Posterior vena cava (tissue), 2 donors: ENCODE measurements around the gene TC2N. TPM values are rescaled to one million over a fixed set of nuclear protein-coding genes. Genes with fewer than 3 reads are reported as not detected.

Experiments
- DNase-seq: peaks from one replicate; pipeline ENCODE4 v3.0.0-alpha.2; 2020; ENCODE audit warnings: low spot score
- intact Hi-C, 2 donors: fragments of 100-400 bp; cut with DNase I; formaldehyde crosslinking; loops; one replicate each; pipeline versions ENCODE4 v1.14.1 to v1.14.2; 2022 to 2023
- total RNA-seq, 2 donors: library from RNA; stranded (reverse); fragmentation: NEBNext Ultra II Directional; extraction: Animal tissue kit (Norgen Biotek cat#: 25700); gene quantifications; one replicate each; pipeline ENCODE4 v1.2.1, GENCODE V29; 2021
- donor health status: DM: yes; HTN: yes; CAD: no.
- donor health status: DM: yes; HTN: yes; CAD: no.

The TC2N gene
- total RNA-seq, 2 donors from 2014 or later: 12.7 to 28.3 TPM

DNA sequence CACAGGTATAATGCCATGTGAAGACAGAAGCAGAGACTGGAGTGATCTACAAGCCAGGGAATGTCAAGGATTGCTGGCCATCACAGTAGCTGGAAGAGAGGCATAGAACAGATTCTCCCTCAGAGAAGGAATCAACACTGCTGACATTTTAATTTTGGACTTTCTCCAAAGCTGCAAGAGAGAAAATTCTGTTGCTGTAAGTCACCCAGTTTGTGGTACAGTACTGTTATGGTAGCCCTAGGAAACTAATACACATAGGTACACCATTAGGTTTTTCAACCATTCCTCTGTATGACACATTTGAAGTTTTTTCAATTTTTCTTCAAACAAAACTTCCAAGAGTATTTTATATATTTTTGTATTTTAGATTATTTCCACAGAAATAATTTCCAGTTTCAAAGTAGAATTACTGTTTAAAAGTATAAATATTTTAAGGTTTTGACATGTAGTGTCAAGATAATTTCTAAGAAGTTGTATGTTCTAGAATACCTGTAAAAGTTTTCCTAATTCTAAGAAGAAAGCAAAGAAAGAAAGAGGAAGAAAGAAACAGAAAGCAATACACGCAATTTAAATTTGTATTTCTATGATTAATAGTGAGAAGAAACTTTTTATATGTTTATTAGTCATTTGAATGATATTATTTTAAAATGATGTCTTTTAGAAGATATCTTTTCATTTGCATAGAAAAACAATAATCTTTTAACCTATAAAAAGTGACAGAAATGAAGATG lies 70.6 kb downstream of the TC2N start:
- DNase-seq: no peak
- intact Hi-C loops: no loop called here

DNA sequence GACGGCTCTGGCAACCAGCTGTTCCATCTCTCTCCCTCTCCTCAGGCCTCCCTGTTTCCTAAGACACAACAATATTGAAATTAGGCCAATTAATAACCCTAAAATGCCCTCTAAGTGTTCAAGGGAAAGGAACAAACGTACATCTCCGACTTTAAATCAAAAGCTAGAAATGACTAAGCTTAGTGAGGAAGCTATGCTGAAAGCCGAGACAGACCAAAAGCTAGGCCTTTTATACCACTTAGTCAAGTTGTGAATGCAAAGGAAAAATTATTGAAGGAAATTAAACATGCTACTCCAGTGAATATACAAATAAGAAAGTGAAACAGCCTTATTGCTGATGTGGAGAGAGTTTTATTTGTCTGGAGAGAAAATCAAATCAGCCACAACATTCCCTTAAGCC lies 73.6 kb downstream of the TC2N start:
- intact Hi-C loops: no loop called here
- DNase-seq: no peak

DNA sequence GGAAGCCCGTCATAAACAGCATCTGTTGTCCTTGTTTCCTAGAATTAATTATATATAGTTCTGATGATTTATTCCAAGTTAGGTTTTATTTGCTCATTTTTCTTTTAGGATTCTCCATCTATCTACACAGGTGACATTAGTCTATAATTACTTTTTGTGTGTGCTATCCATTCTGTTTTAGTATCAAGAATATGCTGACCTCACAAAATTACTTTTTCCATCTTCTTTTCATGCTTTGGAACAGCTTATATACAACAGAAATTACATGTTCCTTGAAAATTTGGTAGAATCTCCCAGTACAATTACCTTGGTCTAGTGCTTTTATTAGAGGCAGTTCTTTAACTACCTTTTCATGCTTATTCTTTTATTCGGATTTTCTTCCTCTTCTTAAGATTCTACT lies 81.1 kb downstream of the TC2N start:
- intact Hi-C loops: no loop called here
- no peak for DNase-seq

DNA sequence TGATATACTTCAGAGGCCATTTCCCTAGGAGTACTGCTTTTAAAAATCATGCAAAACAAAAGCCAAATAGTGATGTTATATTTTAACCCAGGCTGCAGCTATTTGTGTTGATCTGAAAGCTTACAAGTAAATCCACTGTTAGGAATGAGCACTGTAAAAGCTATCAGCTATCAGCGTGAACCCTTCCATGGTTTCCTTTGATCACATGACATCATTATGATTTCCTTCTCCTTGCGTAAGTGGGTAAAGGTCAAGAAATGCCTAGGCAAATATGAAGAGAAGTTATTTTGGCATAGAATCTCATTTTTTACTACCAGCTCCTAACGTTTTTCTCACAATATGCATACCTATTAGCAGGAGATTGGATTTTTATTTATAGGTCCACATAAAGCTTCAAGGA lies 86.9 kb downstream of the TC2N start:
- DNase-seq: no peak
- intact Hi-C loops: no loop called here

DNA sequence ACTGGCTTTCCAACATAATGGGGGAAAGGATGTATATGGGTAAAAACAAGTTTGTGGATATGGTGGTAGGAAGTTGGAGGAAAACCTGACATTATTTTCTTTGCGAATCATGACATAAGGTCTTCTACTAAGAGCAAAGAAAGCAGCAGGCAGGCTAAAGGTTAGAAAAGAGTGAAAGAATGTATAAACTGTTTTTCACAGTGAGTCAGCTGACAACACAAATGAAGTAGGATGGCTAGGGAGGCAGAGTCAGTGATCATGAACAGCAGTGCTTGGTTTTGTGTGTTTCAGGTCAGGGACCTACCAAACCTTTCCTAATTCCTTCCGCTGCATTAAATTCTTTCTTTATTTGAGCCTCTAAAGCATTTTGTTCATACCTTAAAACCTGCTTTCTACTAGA lies 89.1 kb downstream of the TC2N start:
- DNase-seq: no peak
- intact Hi-C loops: no loop called here

DNA sequence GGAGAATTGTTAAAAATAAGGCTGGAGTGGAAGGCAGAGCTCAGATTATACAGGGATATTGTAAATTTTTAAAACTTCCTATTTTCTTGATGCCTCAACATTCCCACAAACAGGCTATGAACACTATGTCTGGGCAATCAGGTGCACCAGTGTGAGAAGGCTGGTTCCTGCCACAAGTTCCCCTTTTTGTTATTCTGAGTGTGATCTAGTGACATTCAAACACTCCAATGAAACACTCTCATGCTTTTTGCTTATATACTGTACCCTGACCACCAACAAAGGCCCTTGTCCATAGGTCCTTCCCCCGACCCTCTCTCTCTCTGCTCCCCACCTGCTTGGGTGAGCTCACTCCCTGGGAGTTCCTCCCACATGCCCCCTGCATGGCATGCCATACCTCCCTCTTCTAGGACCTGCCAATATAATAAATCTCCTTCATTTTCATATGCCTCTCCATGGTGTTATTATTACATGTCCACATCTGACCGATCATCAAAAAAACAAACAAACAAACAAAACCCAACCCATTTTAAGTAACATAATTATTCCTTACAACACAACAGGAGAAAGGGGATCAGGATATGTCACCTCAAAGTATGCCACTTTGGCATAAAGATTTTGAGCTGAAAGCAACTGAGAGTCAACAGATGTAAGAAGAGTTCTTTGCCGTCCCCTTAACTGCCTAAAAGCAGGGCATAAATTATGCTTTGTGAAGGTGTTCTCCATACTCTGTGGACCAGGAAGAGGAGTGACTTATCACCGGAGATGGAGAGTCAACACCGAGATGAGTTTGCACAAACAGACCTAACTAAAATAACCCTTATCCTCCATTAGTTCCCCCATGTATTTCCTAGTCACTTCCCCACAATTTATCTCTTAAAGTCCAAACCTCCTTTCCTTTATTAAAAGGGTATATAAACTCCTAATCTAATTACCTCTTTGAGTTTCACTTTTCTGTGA lies 92.9 kb downstream of the TC2N start:
- intact Hi-C loops: no loop called here

DNA sequence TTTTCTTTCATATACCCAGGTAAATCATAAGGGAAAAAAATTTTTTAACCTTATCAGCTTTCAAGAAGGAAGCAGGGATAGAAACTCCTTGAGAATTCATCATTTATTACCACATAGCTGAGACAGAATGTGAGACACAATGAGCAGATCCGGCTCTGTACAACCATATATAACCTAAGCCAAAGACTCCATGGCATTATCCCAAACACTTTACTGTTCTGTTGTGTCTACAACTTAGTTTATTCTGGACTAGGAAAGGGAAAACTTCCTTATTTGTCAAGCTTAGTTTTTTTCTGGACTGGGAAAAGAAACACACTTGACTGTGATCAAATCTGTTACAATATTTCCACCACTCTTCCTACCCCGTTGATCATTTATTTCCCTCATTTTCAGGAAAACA lies 97.2 kb downstream of the TC2N start:
- intact Hi-C loops: no loop called here
- no peak for DNase-seq

More for the DNA sequence above, 92.9 kb downstream of the TC2N start:
- no peak for DNase-seq

DNA sequence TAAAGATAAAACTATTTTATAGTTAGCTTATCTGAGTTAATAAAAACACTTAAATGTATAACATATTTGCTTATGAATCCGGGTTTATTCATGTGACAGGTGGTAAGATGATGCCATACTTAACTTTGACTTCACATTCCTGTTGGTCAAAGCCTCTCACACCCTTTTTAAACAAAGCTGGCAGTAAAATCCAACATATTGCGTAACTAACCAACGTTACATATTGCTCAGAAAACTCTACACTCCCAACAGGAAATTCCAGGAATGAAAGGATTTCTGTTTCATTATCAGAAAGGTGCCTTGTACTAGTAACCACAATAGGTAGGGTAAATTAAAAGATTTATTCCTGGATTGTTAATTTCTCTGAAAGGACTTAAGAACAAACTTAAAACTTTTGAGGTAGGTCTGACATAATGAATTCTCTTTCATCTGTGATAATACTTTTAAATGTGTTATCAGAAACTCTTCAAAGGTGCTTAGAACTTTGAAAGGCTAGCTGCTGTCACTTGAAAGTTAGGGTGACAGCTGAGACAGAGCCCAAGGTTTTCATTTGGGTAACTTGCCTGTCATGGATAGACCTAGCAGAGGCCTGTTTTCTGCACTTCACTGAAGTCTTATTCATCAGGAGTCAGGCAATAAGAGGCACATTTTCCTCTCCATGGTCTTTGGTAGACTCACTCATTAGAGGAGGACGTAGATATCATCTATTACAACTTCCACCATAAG lies 111.6 kb downstream of the TC2N start:
- DNase-seq: no peak
- intact Hi-C loops: no loop called here

DNA sequence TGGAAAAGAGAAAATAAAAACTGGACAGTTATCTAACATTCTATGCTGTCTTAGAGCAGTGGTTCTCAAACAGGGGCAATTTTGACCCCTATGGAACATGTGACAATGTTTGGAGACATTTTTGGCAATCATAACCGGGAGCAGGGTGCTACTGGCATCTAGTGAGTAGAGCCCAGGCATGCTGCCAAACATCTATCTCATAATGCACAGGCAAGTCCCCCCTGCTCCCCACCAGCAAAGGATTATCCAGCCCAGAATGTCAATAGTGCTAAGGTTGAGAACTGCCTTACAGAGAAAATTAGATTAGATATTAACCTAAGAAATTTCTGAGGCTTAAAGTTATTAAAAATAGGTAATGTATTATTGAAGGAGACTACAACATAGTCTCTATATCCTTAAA lies 112.5 kb downstream of the TC2N start:
- DNase-seq: no peak
- intact Hi-C loops: no loop called here

DNA sequence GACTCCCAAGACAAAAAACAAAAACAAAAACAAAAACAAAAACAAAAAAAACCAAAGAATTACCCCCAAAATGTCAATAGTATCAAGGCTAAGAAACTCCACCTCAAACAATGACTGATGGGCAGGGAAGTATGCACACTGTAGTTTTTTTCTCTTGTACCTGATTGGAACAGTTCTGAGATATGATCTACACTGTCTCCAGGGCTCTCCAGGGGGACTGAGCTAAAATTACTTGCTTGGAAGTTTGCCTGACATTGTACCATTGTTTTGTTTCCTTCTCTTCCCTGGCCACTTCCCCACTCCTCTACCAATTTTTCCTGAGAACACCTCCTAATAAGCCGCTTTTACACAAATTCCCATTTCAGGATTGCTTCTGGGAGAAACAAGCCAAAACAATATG lies 113.2 kb downstream of the TC2N start:
- DNase-seq: no peak
- intact Hi-C loops: no loop called here

DNA sequence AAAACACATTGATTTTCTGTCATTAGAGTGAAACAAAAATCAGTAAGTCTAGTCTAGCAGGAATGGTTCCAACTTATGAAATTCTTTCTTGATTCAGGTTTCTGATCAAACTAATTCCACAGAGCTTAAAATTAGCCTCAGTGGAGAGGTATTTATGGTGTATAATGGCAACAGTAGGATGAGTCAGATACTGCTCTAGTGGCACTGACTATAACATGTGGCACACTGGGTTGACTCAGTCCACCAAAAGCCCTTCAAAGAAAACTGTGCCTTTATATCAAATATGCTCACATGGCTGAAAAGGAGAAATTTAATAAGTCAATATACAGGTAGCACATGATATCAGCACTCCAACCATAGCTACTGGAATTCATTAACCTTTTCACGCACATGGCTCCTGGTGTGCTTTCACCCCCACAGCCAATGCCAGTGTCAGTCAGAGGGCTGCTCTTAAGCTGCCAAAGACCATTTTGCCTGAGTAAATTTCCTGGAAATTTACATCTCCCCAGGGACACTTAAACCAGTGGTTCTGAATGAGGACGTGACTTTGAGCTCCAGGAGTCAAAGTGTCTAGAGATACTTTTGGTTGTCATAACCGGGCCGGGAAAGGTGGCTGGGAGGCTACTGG lies 113.7 kb downstream of the TC2N start:
- intact Hi-C loops: no loop called here
- DNase-seq: no peak

DNA sequence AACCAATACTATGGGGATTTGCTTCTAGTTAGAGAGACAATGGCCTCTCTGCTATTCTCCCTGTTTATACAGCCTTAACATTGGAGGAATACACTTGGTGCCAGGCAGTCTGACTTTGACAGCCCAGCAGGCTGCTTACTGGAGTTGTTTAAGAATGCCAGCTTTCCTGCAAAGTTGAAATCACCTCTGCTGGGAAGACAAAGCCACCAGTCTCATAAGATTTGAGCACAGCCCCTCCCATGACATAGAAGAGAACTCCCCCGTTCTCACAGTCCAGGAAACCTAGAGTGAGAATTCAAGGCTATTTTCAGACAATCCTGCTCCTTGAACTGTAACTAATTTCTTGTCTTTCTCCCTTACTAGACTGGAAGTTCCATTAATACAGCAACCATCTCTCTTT lies 114.4 kb downstream of the TC2N start:
- no peak for DNase-seq
- intact Hi-C loops: no loop called here

DNA sequence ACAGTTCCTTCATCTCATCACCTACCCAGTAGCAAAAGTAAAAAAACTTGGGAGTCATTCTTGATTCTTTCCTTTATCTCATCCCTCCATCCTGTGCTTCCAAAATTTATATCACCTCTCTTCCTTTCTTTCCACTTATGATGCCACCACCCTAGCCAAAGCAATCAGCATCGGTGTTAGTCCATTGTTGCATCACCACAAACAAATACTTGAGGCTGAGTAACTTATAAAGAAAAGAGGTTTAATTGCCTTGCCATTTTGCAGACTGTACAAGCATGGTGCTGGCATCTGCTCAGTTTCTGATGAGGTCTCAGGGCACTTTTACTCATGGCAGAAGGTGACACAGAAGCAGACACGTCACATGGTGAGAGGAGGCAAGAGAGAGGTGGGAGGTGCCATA lies 115.6 kb downstream of the TC2N start:
- intact Hi-C loops: no loop called here

DNA sequence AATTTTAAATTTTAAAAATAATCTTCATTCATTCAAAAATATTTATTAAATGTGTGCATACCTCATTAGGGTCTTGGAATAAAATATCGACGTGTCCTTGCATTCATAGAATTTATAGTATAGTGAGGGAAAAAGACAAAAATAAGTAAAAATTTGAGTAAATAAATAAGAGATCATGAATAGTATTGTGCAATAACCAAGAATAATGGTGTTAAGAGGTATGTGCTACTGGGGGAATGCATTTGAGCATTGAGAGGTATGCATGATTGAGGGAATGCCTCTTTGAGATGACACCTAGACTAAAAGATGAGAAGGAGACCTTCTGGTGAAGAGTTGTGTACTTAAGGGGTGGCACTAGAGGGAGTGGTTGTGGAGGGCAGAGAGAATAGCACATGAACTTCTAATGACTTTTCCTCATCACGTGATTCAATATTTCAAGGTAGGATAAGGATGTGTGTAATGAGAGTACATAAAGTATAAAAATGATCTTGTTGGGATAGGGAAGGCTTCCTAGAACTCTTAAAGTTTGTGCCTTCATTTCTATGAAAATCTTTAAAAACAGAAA lies 116.6 kb downstream of the TC2N start:
- intact Hi-C loops: no loop called here
- no peak for DNase-seq

More for the DNA sequence above, 115.6 kb downstream of the TC2N start:
- DNase-seq: no peak

DNA sequence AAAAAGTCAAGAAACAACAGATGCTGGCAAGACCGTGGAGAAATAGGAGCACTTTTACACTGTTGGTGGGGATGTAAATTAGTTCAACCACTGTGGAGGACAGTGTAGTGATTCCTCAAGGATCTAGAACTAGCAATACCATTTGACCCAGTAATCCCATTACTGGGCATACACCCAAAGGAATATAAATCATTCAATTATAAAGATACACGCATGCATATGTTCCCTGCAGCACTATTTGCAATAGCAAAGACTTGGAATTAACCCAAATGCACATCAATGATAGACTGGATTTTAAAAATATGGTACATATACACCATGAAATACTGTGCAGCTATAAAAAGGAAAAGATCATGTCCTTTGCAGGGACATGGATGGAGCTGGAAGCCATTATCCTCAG lies 117.5 kb downstream of the TC2N start:
- no peak for DNase-seq
- intact Hi-C loops: no loop called here

DNA sequence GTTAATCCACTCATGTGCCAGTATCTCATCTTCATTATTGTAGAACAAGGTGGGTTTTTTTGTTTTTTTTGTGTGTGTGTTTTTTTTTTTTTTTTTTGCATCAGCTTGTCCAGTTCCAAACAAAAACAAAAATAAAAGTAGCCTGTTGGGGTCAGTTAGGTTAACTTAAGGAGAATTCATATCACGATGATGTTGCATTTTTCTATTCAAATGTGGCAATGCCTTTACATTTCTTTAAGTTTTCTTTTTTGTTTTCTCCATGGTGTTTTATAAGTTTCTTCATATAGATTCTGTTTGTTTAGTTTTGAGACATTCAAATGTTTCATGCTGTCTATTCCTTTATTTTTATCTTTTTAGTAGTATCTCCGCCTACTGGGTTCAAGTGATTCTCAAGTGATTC lies 119.3 kb downstream of the TC2N start:
- intact Hi-C loops: no loop called here
- no peak for DNase-seq

DNA sequence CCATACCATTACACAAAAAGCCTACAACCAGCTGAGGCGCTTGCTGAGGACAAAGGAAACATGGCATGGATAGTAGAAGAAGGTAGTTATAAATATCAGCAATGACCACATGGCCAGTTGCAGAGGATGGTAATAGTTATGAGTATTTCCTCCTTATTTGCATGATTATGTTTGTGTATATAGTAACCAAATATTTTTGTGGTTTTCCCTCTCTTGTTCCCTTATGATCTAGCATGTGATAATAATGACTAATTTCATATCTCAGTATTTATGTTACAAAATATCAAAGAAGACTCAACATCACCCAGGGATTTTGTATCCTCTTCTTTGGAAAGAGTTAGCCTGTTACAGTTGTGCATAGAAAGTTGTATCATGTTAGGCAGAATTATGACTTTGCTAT lies 122.0 kb downstream of the TC2N start:
- intact Hi-C loops: no loop called here
- DNase-seq: no peak

DNA sequence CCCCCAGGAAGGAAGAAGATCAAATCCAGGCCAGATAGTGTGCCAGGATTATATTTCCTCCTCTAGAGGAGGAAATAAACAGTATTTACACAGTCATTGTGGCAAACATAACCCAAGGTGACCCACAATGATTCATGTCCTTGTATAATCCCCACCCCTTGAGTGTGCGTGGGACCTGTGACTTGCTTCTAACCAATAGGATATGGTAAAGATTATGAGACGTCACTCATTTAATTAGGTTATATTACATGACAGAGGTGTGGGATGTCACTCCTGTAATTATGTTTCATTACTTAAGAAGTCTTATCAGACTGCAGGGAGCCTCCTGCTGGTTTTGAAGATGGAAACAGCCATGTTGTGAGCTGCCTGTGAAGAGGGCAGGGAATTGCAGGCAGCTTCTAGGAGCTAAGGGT lies 123.3 kb downstream of the TC2N start:
- no peak for DNase-seq
- intact Hi-C loops: no loop called here

DNA sequence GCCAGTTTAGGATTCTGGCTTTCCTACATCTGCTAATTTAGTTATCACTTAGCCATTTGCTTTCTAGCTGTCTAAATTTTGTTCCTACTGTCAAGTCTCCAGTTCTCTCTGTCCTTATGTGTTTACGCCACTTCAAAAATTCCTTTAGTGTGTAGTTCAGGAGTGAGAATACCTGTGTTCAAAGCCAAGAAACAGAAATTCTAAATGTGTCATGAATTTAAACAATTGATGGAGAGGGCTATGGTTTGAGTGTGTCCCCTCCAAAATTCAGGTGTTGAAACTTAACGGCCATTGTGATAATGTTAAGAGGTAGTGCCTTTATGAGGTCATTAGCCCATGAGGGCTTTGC lies 124.1 kb downstream of the TC2N start:
- intact Hi-C loops: no loop called here
- DNase-seq: no peak
